Neural cell (in vitro differentiated cells): ENCODE measurements around the gene GRIK2. TPM values are rescaled to one million over a fixed set of nuclear protein-coding genes. Genes with fewer than 3 reads are reported as not detected.

Experiments used
- H2AFZ ChIP-seq: fragments of 200-600, 300-800 bp; sonication (generic), shearing (Covaris generic); 2 replicates; pipeline ENCODE4 v1.6.0; 2014; ENCODE audit warnings: low read depth, mild to moderate bottlenecking, antibody characterized with exemption, low read length, moderate library complexity
- H3F3A ChIP-seq: fragments of 200-600 bp; shearing (Covaris generic); 2 replicates; pipeline ENCODE4 v1.6.1; 2016; ENCODE audit warnings: mild to moderate bottlenecking, moderate library complexity, mixed read lengths, antibody characterized with exemption, low read length; ENCODE audit not compliant: insufficient read depth, poor library complexity, severe bottlenecking
- H3K27ac ChIP-seq: fragments of 200-600, 300-800 bp; sonication (generic), shearing (Covaris generic); 2 replicates; pipeline ENCODE4 v1.5.1; 2014; ENCODE audit warnings: mild to moderate bottlenecking, low read length, moderate library complexity
- H3K27me3 ChIP-seq: fragments of 300-800, 200-600 bp; sonication (generic), shearing (Covaris generic); 2 replicates; pipeline ENCODE4 v1.6.0; 2014; ENCODE audit warnings: mild to moderate bottlenecking, low read depth, low read length, moderate library complexity; ENCODE audit not compliant: insufficient read depth
- H3K36me3 ChIP-seq: fragments of 300-800, 200-600 bp; sonication (generic), shearing (Covaris generic); 2 replicates; pipeline ENCODE4 v1.5.1; 2014; ENCODE audit warnings: mild to moderate bottlenecking, antibody characterized with exemption, low read length, moderate library complexity; ENCODE audit not compliant: insufficient read depth
- H3K4me2 ChIP-seq: fragments of 300-800, 200-600 bp; sonication (generic), shearing (Covaris generic); 2 replicates; pipeline ENCODE4 v1.6.0; 2014; ENCODE audit warnings: mild to moderate bottlenecking, low read length
- H3K4me3 ChIP-seq: fragments of 300-800, 200-600 bp; sonication (generic), shearing (Covaris generic); 2 replicates; pipeline ENCODE4 v1.5.1; 2014; ENCODE audit warnings: mild to moderate bottlenecking, low read length, moderate library complexity
- H3K79me2 ChIP-seq: fragments of 200-600 bp; shearing (Covaris generic); replicated peaks from 2 replicates; pipeline ENCODE4 v1.6.0; 2014; ENCODE audit warnings: mild to moderate bottlenecking, low read length, moderate library complexity; ENCODE audit not compliant: insufficient read depth
- H3K9ac ChIP-seq: fragments of 300-800, 200-600 bp; sonication (generic), shearing (Covaris generic); 2 replicates; pipeline ENCODE4 v1.6.1; 2016; ENCODE audit warnings: mild to moderate bottlenecking, low read length, mixed read lengths
- H3K9me2 ChIP-seq: fragments of 200-600 bp; shearing (Covaris generic); 2 replicates; pipeline ENCODE4 v1.6.1; 2016; ENCODE audit warnings: mild to moderate bottlenecking, low read length, mixed read lengths; ENCODE audit not compliant: insufficient read depth
- H3K9me3 ChIP-seq: fragments of 200-600, 300-800 bp; sonication (generic), shearing (Covaris generic); 2 replicates; pipeline ENCODE4 v1.6.1; 2016; ENCODE audit warnings: mild to moderate bottlenecking, mixed run types, low read length, moderate library complexity, mixed read lengths
- H4K20me1 ChIP-seq: fragments of 200-600 bp; shearing (Covaris generic); 2 replicates; pipeline ENCODE4 v1.6.1; 2016; ENCODE audit warnings: mild to moderate bottlenecking, mixed run types; ENCODE audit not compliant: insufficient read depth
- EP300 ChIP-seq: fragments of 450-650 bp; conservative IDR thresholded peaks from 2 replicates; pipeline ENCODE4 v1.6.1; 2014; ENCODE audit warnings: antibody characterized with exemption, mild to moderate bottlenecking, moderate library complexity; ENCODE audit not compliant: poor library complexity, severe bottlenecking
- EZH2 ChIP-seq: fragments of 200-600, 300-800 bp; shearing (Covaris generic), sonication (generic); IDR thresholded peaks from 2 replicates; pipeline ENCODE4 v1.6.1; 2014; ENCODE audit warnings: antibody characterized with exemption, low read length, borderline replicate concordance, mild to moderate bottlenecking; ENCODE audit not compliant: insufficient read depth, poor library complexity, severe bottlenecking
- MXI1 ChIP-seq: fragments of 450-650 bp; conservative IDR thresholded peaks from 2 replicates; pipeline ENCODE4 v1.6.1; 2014; ENCODE audit warnings: antibody characterized with exemption, mild to moderate bottlenecking; ENCODE audit not compliant: poor library complexity, severe bottlenecking
- POLR2AphosphoS5 ChIP-seq: IDR thresholded peaks from 2 replicates; pipeline ENCODE4 v1.6.1; 2012
- RAD21 ChIP-seq: fragments of 450-650 bp; conservative IDR thresholded peaks from 2 replicates; pipeline ENCODE4 v1.6.1; 2014; ENCODE audit warnings: antibody characterized with exemption, mild to moderate bottlenecking, moderate library complexity
- REST ChIP-seq: IDR thresholded peaks from 2 replicates; pipeline ENCODE4 v1.6.1; 2012; ENCODE audit warnings: borderline replicate concordance
- SMC3 ChIP-seq: fragments of 450-650 bp; conservative IDR thresholded peaks from 2 replicates; pipeline ENCODE4 v1.6.1; 2014; ENCODE audit warnings: antibody characterized with exemption, mild to moderate bottlenecking, moderate library complexity; ENCODE audit not compliant: poor library complexity
- TAF1 ChIP-seq: IDR thresholded peaks from 2 replicates; pipeline ENCODE4 v1.6.1; 2012; ENCODE audit warnings: low read depth
- polyA plus RNA-seq: library from polyadenylated mRNA; depleted of rRNA; stranded (reverse); fragments of >200 nt; gene quantifications from 2 replicates; pipeline ENCODE4 v1.2.3, GENCODE V29; 2014
- TF ChIP-seq, protein P1 (sequence below): fragments of 450-650 bp; IDR thresholded peaks from 2 replicates; pipeline ENCODE4 v1.5.1; 2014; ENCODE audit warnings: antibody characterized with exemption, mild to moderate bottlenecking, moderate library complexity; ENCODE audit not compliant: poor library complexity, severe bottlenecking

Gene GRIK2
- polyA plus RNA-seq, 1 donor from 2014 or later = 106 TPM

DNA sequence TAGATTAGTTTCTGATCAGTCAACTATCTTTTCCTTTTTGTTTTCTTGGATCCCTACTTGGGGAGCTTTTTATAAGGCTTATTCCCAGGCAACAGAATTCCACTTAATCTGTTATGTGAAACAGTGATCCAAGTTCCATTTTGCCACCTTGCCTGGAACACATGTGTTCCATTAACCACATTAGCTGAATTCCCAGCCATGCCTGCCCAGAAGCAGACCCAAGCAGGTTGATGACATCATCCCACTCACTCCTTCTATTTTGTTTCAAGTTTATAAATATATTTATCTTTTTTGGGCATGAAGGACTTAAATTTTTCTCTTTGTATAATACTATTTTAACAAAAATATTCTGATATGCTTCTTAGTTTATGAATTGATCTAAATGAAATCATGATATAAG, 587.4 kb downstream of the GRIK2 start:
- H3K4me3 ChIP-seq = no peak overlapping the region
- no peaks in the 10 kb centered on the region for H3K79me2 ChIP-seq
- H3K9me3 ChIP-seq = no peaks in the 10 kb centered on the region
- no peak overlapping the region for H3K9ac ChIP-seq
- H3K9me2 ChIP-seq = no peaks in the 10 kb centered on the region
- H3K4me2 ChIP-seq = no peak overlapping the region
- no peak overlapping the region for H3K27ac ChIP-seq
- no peaks in the 10 kb centered on the region for H4K20me1 ChIP-seq
- no peaks in the 10 kb centered on the region for H3K36me3 ChIP-seq
- no peaks in the 10 kb centered on the region for H3K27me3 ChIP-seq
- TF ChIP-seq SMC3 = no peak
- no peak for TF ChIP-seq POLR2AphosphoS5
- TF ChIP-seq EP300 = no peak
- no peaks in the 10 kb centered on the region for H3F3A ChIP-seq
- H2AFZ ChIP-seq = no peak overlapping the region

DNA sequence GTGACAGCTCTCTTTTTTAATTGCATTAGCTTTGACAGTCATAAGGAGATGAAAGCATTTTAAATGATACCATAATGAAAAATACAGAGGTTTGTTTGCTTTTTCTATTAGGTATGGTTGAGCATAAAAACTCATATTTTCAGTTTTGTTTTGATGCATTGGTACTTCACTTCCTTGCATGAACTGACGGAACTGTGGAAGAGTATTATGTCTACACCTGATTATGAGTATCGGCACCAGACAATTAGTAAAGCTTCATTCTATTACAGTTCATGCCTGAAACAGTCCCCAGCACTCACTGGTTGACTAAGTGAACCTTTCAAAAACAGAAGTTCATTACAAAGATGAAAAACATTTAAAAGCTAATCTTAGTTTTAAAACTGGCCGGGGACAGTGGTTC, 593.0 kb downstream of the GRIK2 start:
- Histone ChIP-seq H3K79me2 (no peaks in the 10 kb centered on the region), H3K9me3 (no peaks in the 10 kb centered on the region), H3K36me3 (no peaks in the 10 kb centered on the region), H3K9me2 (no peaks in the 10 kb centered on the region), H3K9ac (no peak overlapping the region), H3K4me2 (no peak overlapping the region), H4K20me1 (no peaks in the 10 kb centered on the region), H2AFZ (no peak overlapping the region), H3K27ac (no peak overlapping the region), H3K27me3 (no peaks in the 10 kb centered on the region), H3F3A (no peaks in the 10 kb centered on the region), H3K4me3 (no peak overlapping the region)
- TF ChIP-seq RAD21 (no peak), SMC3 (no peak), MXI1 (no peak), TAF1 (no peak), EZH2 (no peak), REST (no peak), POLR2AphosphoS5 (no peak)
- TF ChIP-seq, protein P1, sequence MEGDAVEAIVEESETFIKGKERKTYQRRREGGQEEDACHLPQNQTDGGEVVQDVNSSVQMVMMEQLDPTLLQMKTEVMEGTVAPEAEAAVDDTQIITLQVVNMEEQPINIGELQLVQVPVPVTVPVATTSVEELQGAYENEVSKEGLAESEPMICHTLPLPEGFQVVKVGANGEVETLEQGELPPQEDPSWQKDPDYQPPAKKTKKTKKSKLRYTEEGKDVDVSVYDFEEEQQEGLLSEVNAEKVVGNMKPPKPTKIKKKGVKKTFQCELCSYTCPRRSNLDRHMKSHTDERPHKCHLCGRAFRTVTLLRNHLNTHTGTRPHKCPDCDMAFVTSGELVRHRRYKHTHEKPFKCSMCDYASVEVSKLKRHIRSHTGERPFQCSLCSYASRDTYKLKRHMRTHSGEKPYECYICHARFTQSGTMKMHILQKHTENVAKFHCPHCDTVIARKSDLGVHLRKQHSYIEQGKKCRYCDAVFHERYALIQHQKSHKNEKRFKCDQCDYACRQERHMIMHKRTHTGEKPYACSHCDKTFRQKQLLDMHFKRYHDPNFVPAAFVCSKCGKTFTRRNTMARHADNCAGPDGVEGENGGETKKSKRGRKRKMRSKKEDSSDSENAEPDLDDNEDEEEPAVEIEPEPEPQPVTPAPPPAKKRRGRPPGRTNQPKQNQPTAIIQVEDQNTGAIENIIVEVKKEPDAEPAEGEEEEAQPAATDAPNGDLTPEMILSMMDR = no peak

- H3K79me2 ChIP-seq = no peaks in the 10 kb centered on the region
- H3K27ac ChIP-seq = no peak overlapping the region
- H3F3A ChIP-seq = no peaks in the 10 kb centered on the region
- H3K36me3 ChIP-seq = no peaks in the 10 kb centered on the region
- no peak overlapping the region for H3K4me2 ChIP-seq
- no peaks in the 10 kb centered on the region for H3K27me3 ChIP-seq
- no peak overlapping the region for H2AFZ ChIP-seq
- H3K4me3 ChIP-seq = no peak overlapping the region
- H4K20me1 ChIP-seq = no peaks in the 10 kb centered on the region
- H3K9ac ChIP-seq = no peak overlapping the region
- H3K9me2 ChIP-seq = no peaks in the 10 kb centered on the region
- TF ChIP-seq SMC3 (no peak), EP300 (no peak), MXI1 (no peak), RAD21 (no peak), EZH2 (no peak), TAF1 (no peak), REST (no peak), POLR2AphosphoS5 (no peak)
- TF ChIP-seq, protein P1 = no peak
- H3K9me3 ChIP-seq = no peaks in the 10 kb centered on the region
These were observed 598.8 kb downstream of the GRIK2 start for GRCh38 chr6:101992286-101992685.
